CD14-positive monocyte (primary cell): ENCODE measurements around the gene SMAD6. TPM values are rescaled to one million over a fixed set of nuclear protein-coding genes. Genes with fewer than 3 reads are reported as not detected.
"Not testable (repeated sequence)": the region's sequence is repeated elsewhere in the genome, so short reads cannot be mapped to it uniquely, and the experiment has no call there.

Source experiments
- DNase-seq, 3 donors: peaks; one replicate each; pipeline ENCODE4 v3.0.0-alpha.2; 2011 to 2022
- H2AFZ ChIP-seq: 2 replicates; pipeline ENCODE4 v1.6.0; 2012; ENCODE audit warnings: mild to moderate bottlenecking, low read depth, low read length, inconsistent platforms; ENCODE audit not compliant: insufficient read depth, poor library complexity, severe bottlenecking
- H3K27ac ChIP-seq, 2 donors: 1 replicate in 1 of 2; 2 replicates in 1 of 2; pipeline ENCODE4 v1.5.1; 2012 to 2013; ENCODE audit warnings: low read length in 2 of 2, control low read depth in 1 of 2, inconsistent platforms in 1 of 2, low read depth in 1 of 2, mild to moderate bottlenecking in 1 of 2
- H3K27me3 ChIP-seq, 2 donors: one replicate each; pipeline versions ENCODE4 v1.6.0 to v1.6.1; 2011 to 2013; ENCODE audit warnings: low read length in 2 of 2; ENCODE audit not compliant: control insufficient read depth in 2 of 2, insufficient read depth in 2 of 2
- H3K36me3 ChIP-seq, 2 donors: replicated peaks in 1 of 2; 1 replicate in 1 of 2; 2 replicates in 1 of 2; pipeline versions ENCODE4 v1.5.1 to v1.6.1; 2012 to 2013; ENCODE audit warnings: low read length in 2 of 2, control low read depth in 1 of 2, inconsistent platforms in 1 of 2, mild to moderate bottlenecking in 1 of 2; ENCODE audit not compliant: insufficient read depth in 2 of 2, control insufficient read depth in 1 of 2
- H3K4me1 ChIP-seq, 2 donors: 1 replicate in 1 of 2; 2 replicates in 1 of 2; pipeline versions ENCODE4 v1.5.1 to v1.6.1; 2012 to 2013; ENCODE audit warnings: low read length in 2 of 2, control low read depth in 1 of 2, inconsistent platforms in 1 of 2, mild to moderate bottlenecking in 1 of 2, moderate library complexity in 1 of 2; ENCODE audit not compliant: insufficient read depth in 2 of 2, control insufficient read depth in 1 of 2
- H3K4me2 ChIP-seq: replicated peaks from 2 replicates; pipeline ENCODE3; 2012; ENCODE audit warnings: low read length, moderate library complexity, mild to moderate bottlenecking; ENCODE audit not compliant: poor library complexity, severe bottlenecking; ENCODE audit errors: extremely low read depth
- H3K4me3 ChIP-seq, 3 experiments: fragments of 200-600 bp in 1 of 3; sonication (generic) in 1 of 3; replicated peaks in 1 of 3; 1 replicate in 2 of 3; 2 replicates in 1 of 3; pipeline ENCODE4 v1.5.1; 2011 to 2013; ENCODE audit warnings: low read length in 3 of 3, mild to moderate bottlenecking in 3 of 3, control low read depth in 2 of 3, low read depth in 2 of 3, inconsistent platforms in 1 of 3, moderate library complexity in 1 of 3
- H3K79me2 ChIP-seq: 2 replicates; pipeline ENCODE4 v1.6.0; 2012; ENCODE audit warnings: mild to moderate bottlenecking, control low read depth, inconsistent platforms, low read length, moderate library complexity; ENCODE audit not compliant: insufficient read depth
- H3K9ac ChIP-seq: 2 replicates; pipeline ENCODE4 v1.6.0; 2017; ENCODE audit warnings: low read length, mild to moderate bottlenecking; ENCODE audit not compliant: insufficient read depth, poor library complexity, severe bottlenecking
- H3K9me3 ChIP-seq, 2 donors: replicated peaks in 1 of 2; 1 replicate in 1 of 2; 2 replicates in 1 of 2; pipeline versions ENCODE4 v1.5.1 to v1.6.1; 2012 to 2013; ENCODE audit warnings: low read length in 2 of 2, control low read depth in 1 of 2; ENCODE audit not compliant: control insufficient read depth in 1 of 2, insufficient read depth in 1 of 2
- H4K20me1 ChIP-seq: 2 replicates; pipeline ENCODE4 v1.6.0; 2012; ENCODE audit warnings: mild to moderate bottlenecking, low read length, control low read depth, moderate library complexity; ENCODE audit not compliant: insufficient read depth
- H3K27ac Mint-ChIP-seq, 7 donors: one replicate each; pipeline ENCODE4 v1.8.0; 2020; ENCODE audit warnings: mild to moderate bottlenecking in 7 of 7, mixed read lengths in 7 of 7, moderate library complexity in 6 of 7, inconsistent platforms in 2 of 7
- H3K27me3 Mint-ChIP-seq, 3 donors: one replicate each; pipeline ENCODE4 v1.8.0; 2021 to 2022; ENCODE audit warnings: low read depth in 3 of 3, mild to moderate bottlenecking in 3 of 3, mixed read lengths in 3 of 3, moderate library complexity in 3 of 3, inconsistent platforms in 1 of 3
- H3K36me3 Mint-ChIP-seq, 2 donors: one replicate each; pipeline ENCODE4 v1.8.0; 2020; ENCODE audit warnings: mixed read lengths in 2 of 2, inconsistent platforms in 1 of 2, mild to moderate bottlenecking in 1 of 2
- H3K4me1 Mint-ChIP-seq: one replicate; pipeline ENCODE4 v1.8.0; 2020; ENCODE audit warnings: mild to moderate bottlenecking, mixed read lengths
- H3K4me3 Mint-ChIP-seq, 2 donors: one replicate each; pipeline ENCODE4 v1.8.0; 2020; ENCODE audit warnings: mild to moderate bottlenecking in 2 of 2, mixed read lengths in 2 of 2, moderate library complexity in 1 of 2
- H3K9me3 Mint-ChIP-seq, 7 donors: one replicate each; pipeline ENCODE4 v1.8.0; 2020 to 2022; ENCODE audit warnings: mixed read lengths in 7 of 7, mild to moderate bottlenecking in 6 of 7, moderate library complexity in 6 of 7, inconsistent platforms in 2 of 7
- CTCF ChIP-seq: fragments of 200-600 bp; IDR thresholded peaks from one replicate; pipeline ENCODE4 v1.8.0; 2022; ENCODE audit warnings: antibody characterized with exemption, mild to moderate bottlenecking
- WGBS: methylation state at CpG from one replicate; pipeline ENCODE4 v1.1.5; 2013; ENCODE audit warnings: missing lambda C conversion rate; ENCODE audit not compliant: insufficient coverage; 5-methylcytosine and 5-hydroxymethylcytosine counted together
- intact Hi-C, 2 donors: fragments of 100-400 bp; cut with micrococcal nuclease; formaldehyde crosslinking; loops; one replicate each; pipeline versions ENCODE4 v1.15.0 to v1.15.1; 2023
- polyA plus RNA-seq, 3 donors: library from polyadenylated mRNA; depleted of rRNA in 1 of 3; unstranded in 2 of 3; stranded (reverse) in 1 of 3; fragments of 300-500 nt in 2 of 3; fragments of >200 nt in 1 of 3; fragmentation: Illumina TruSeq in 2 of 3; gene quantifications; 1 replicate in 2 of 3; 2 replicates in 1 of 3; pipeline ENCODE4 v1.2.3, GENCODE V29; 2012 to 2021

SMAD6 gene
- polyA plus RNA-seq, 3 donors, result 0.31 TPM; not detected in 2

- intact Hi-C loops, result no loop called here
- Histone ChIP-seq H3K4me1 (peaks cover 0 to 8% of the 10 kb centered on the region in 2 donors), H3K79me2 (no peaks in the 10 kb centered on the region), H3K9ac (no peak overlapping the region), H3K4me3 (no peak overlapping the region), H3K27me3 (peaks cover 0 to 12% of the 10 kb centered on the region in 2 donors), H3K4me2 (no peak overlapping the region), H3K36me3 (no peaks in the 10 kb centered on the region), H2AFZ (no peak overlapping the region), H3K27ac (no peak overlapping the region), H4K20me1 (no peaks in the 10 kb centered on the region), H3K9me3 (peaks cover 13 to 26% of the 10 kb centered on the region in 2 donors)
- peaks cover 7 to 8% of the 10 kb centered on the region in 2 donors for H3K36me3 Mint-ChIP-seq
- 100% methylated on average over 9 of the region's 11 CpGs for WGBS
- TF ChIP-seq CTCF, result no peak
- peaks cover 10 to 21% (median 13%) of the 10 kb centered on the region in 3 donors for H3K27me3 Mint-ChIP-seq
- H3K4me3 Mint-ChIP-seq, result no peak overlapping the region
- peaks cover 24% of the 10 kb centered on the region for H3K4me1 Mint-ChIP-seq
- H3K27ac Mint-ChIP-seq, result no peak overlapping the region
- no peak for DNase-seq
- H3K9me3 Mint-ChIP-seq, result peaks cover 14 to 23% (median 19%) of the 10 kb centered on the region in 7 donors
Observed at GRCh38 chr15:66757521-66757920, 55.5 kb downstream of the SMAD6 start.

GRCh38 chr15:66758217-66758616 is 56.2 kb downstream of the SMAD6 start:
- H3K4me3 Mint-ChIP-seq, H3K4me2 ChIP-seq, DNase-seq, H3K27ac Mint-ChIP-seq, H3K79me2 ChIP-seq, H3K9ac ChIP-seq, H3K27ac ChIP-seq, H3K36me3 Mint-ChIP-seq, intact Hi-C loops, H2AFZ ChIP-seq, H3K4me3 ChIP-seq, H4K20me1 ChIP-seq, H3K36me3 ChIP-seq, H3K4me1 ChIP-seq: not testable (repeated sequence)
- Mint-ChIP-seq H3K4me1 (peaks cover 24% of the 10 kb centered on the region), H3K9me3 (peaks cover 14 to 23% (median 19%) of the 10 kb centered on the region in 7 donors), H3K27me3 (peaks cover 11 to 28% (median 20%) of the 10 kb centered on the region in 3 donors)
- 100% methylated on average over 5 of the region's 6 CpGs for WGBS
- Histone ChIP-seq H3K27me3 (peaks cover 0 to 19% of the 10 kb centered on the region in 2 donors), H3K9me3 (peaks cover 13 to 26% of the 10 kb centered on the region in 2 donors)
